Stomach (tissue), 9 donors: ENCODE data around the gene STAM2. TPM values are rescaled to one million over a fixed set of nuclear protein-coding genes. Genes with fewer than 3 reads are reported as not detected.
"Not testable (repeated sequence)": the region's sequence is repeated elsewhere in the genome, so short reads cannot be mapped to it uniquely, and the experiment has no call there.

ENCODE experiments used
- DNase-seq, 2 donors: peaks; one replicate each; pipeline versions ENCODE4 v3.0.0 to v3.0.0-alpha.2; 2013 to 2019
- H3K27ac ChIP-seq, 5 donors: fragments of 200-600 bp in 4 of 5; sonication (generic) in 4 of 5; one replicate each; pipeline ENCODE4 v1.5.1; 2013 to 2019; ENCODE audit warnings: mild to moderate bottlenecking in 1 of 5, moderate library complexity in 1 of 5
- H3K27me3 ChIP-seq, 3 donors: fragments of 200-600 bp; sonication (generic); one replicate each; pipeline ENCODE4 v1.5.1; 2017 to 2019; ENCODE audit warnings: mixed run types in 1 of 3
- H3K36me3 ChIP-seq, 4 donors: fragments of 200-600 bp; sonication (generic); 1 replicate in 3 of 4; 2 replicates in 1 of 4; pipeline ENCODE4 v1.5.1; 2016 to 2019
- H3K4me1 ChIP-seq, 4 donors: fragments of 200-600 bp; sonication (generic); one replicate each; pipeline ENCODE4 v1.5.1; 2016 to 2019
- H3K4me3 ChIP-seq, 4 donors: fragments of 200-600 bp; sonication (generic) in 3 of 4; one replicate each; pipeline ENCODE4 v1.5.1; 2016 to 2019; ENCODE audit warnings: mild to moderate bottlenecking in 1 of 4
- H3K9me3 ChIP-seq, 4 donors: fragments of 200-600 bp; sonication (generic); one replicate each; pipeline ENCODE4 v1.5.1; 2016 to 2019
- CTCF ChIP-seq, 7 experiments: fragments of 450-650 bp in 4 of 7; fragments of 200-600 bp in 3 of 7; sonication (generic) in 3 of 7; IDR thresholded peaks; one replicate each; pipeline ENCODE4 v1.5.1; 2016 to 2019; ENCODE audit warnings: antibody characterized with exemption in 7 of 7, control low read depth in 2 of 7, mild to moderate bottlenecking in 1 of 7
- EP300 ChIP-seq: sonication (generic); formaldehyde crosslinking; IDR thresholded peaks from one replicate; pipeline ENCODE4 v1.6.1; 2017; ENCODE audit warnings: antibody characterized with exemption
- POLR2A ChIP-seq, 4 donors: fragments of 450-650 bp; IDR thresholded peaks; one replicate each; pipeline ENCODE4 v1.6.1; 2016; ENCODE audit warnings: antibody characterized with exemption in 4 of 4, control low read depth in 2 of 4, mild to moderate bottlenecking in 1 of 4, moderate library complexity in 1 of 4
- POLR2AphosphoS5 ChIP-seq, 3 donors: sonication (generic); formaldehyde crosslinking; IDR thresholded peaks; one replicate each; pipeline ENCODE4 v1.6.1; 2016; ENCODE audit warnings: antibody characterized with exemption in 3 of 3
- WGBS, 5 donors: extraction: QIAGEN DNeasy Blood & Tissue Kit in 3 of 5; methylation state at CpG; one replicate each; pipeline versions ENCODE4 v1.1.5 to v1.1.7; 2013 to 2018; 5-methylcytosine and 5-hydroxymethylcytosine counted together
- intact Hi-C: fragments of 100-400 bp; cut with DNase I; formaldehyde crosslinking; loops from one replicate; pipeline ENCODE4 v1.15.1; 2023; ENCODE audit warnings: low total_unique reads
- polyA plus RNA-seq, 3 donors: library from polyadenylated mRNA; stranded (reverse); fragments of 200-250 nt; gene quantifications; one replicate each; pipeline ENCODE4 v1.2.3, GENCODE V29; 2013
- total RNA-seq, 5 donors: library from RNA; depleted of rRNA; stranded (reverse); fragments of >200 nt; gene quantifications; one replicate each; pipeline versions ENCODE4 v1.1.0 to v1.2.3, GENCODE V29; 2014 to 2016
- donor health status: healthy with polysubstance abuse.
- donor health status: Bipolar disorder and iron deficiency.
- donor health status: healthy.

The STAM2 gene
- total and polyA plus RNA-seq, 8 donors = 4.9 to 55.3 (median 11.1) TPM

GRCh38 chr2:152167065-152167464, 8.5 kb downstream of the STAM2 start:
- WGBS, 5 donors = 34 to 55% (median 42%) methylated on average over 2 of the region's 2 CpGs
- intact Hi-C loops = no loop called here
- DNase-seq = peak in 1 of 2 donors; percentile 28
- H3K4me3 ChIP-seq = peak overlapping the region in 1 of 4 donors; percentile 0
- H3K9me3 ChIP-seq = no peaks in the 10 kb centered on the region
- H3K36me3 ChIP-seq = no peaks in the 10 kb centered on the region
- TF ChIP-seq POLR2AphosphoS5 (IDR thresholded peaks at IDR 0.05) (no peak), CTCF (IDR thresholded peaks at IDR 0.05) (no peak), EP300 (no peak), POLR2A (IDR thresholded peaks at IDR 0.05) (no peak)
- H3K27ac ChIP-seq = peak overlapping the region; percentile 5 to 96 (median 53)
- H3K4me1 ChIP-seq = peaks cover 54 to 91% (median 75%) of the 10 kb centered on the region in 4 donors
- no peaks in the 10 kb centered on the region for H3K27me3 ChIP-seq

DNA sequence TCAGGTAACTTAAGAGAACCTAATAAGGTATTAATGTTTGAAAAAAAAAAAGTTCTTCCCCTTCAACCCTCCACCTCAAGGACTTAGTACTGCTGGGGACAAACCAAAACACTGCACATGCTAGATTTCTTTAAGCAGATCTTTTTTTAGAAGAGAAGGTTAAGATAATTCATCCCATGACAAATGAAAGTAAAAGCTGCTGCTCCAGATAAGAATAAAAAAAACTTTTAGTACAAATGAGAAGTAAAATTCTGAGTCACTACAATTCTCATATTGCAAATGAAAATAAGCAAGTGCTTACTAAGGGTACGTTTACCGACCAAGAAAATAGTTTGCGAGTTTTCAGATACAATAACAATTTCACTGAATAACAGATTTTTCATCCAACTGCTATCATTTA, 8.9 kb downstream of the STAM2 start:
- TF ChIP-seq CTCF (IDR thresholded peaks at IDR 0.05) (no peak), POLR2AphosphoS5 (IDR thresholded peaks at IDR 0.05) (no peak), EP300 (no peak), POLR2A (IDR thresholded peaks at IDR 0.05) (no peak)
- intact Hi-C loops = no loop called here
- DNase-seq = no peak

GRCh38 chr2:152165780-152166179, 9.8 kb downstream of the STAM2 start:
- no peaks in the 10 kb centered on the region for H3K27me3 ChIP-seq
- peak overlapping the region in 4 of 5 donors; percentile 8 to 96 (median 55) for H3K27ac ChIP-seq
- TF ChIP-seq POLR2AphosphoS5 (IDR thresholded peaks at IDR 0.05) (no peak), EP300 (no peak), POLR2A (IDR thresholded peaks at IDR 0.05) (no peak), CTCF (IDR thresholded peaks at IDR 0.05) (no peak)
- intact Hi-C loops = no loop called here
- no peak overlapping the region for H3K4me3 ChIP-seq
- DNase-seq = no peak
- H3K36me3 ChIP-seq = no peaks in the 10 kb centered on the region
- no peaks in the 10 kb centered on the region for H3K9me3 ChIP-seq
- H3K4me1 ChIP-seq = peaks cover 44 to 78% (median 67%) of the 10 kb centered on the region in 4 donors
- 55 to 78% (median 57%) methylated on average over 7 of the region's 7 CpGs for WGBS, 5 donors

More for the DNA sequence above, 8.9 kb downstream of the STAM2 start:
- WGBS, 5 donors = 18 to 46% (median 19%) methylated on average over 3 of the region's 3 CpGs
- Histone ChIP-seq H3K27me3 (no peaks in the 10 kb centered on the region), H3K27ac (peak overlapping the region in 4 of 5 donors; percentile 5 to 96 (median 58)), H3K36me3 (no peaks in the 10 kb centered on the region), H3K4me3 (peak overlapping the region in 1 of 4 donors; percentile 0), H3K9me3 (no peaks in the 10 kb centered on the region), H3K4me1 (peaks cover 49 to 86% (median 73%) of the 10 kb centered on the region in 4 donors)

DNA sequence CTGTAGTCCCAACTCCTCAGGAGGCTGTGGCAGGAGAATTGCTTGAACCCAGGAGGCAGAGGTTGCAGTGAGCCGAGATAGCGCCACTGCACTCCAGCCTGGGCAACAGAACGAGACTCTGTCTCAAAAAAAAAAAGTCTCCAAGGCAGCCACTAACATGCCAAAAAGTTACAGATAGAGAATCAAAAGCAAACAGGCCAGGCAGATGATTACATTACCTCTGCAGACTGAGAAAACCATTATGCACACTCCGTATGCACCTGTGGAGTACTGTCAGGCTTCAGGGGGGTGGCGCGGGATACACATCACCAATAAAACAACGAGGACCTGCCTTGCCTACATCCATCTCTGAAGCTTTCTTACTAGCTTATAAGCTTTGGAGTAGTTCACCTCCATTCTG, 10.3 kb downstream of the STAM2 start:
- H3K4me1 ChIP-seq = peaks cover 40 to 73% (median 62%) of the 10 kb centered on the region in 4 donors
- no peaks in the 10 kb centered on the region for H3K36me3 ChIP-seq
- H3K27me3 ChIP-seq = no peaks in the 10 kb centered on the region
- TF ChIP-seq POLR2AphosphoS5 (IDR thresholded peaks at IDR 0.05) (peak in 1 of 3 donors; percentile 9), EP300 (no peak)
- intact Hi-C loops = no loop called here
- 28 to 59% (median 44%) methylated on average over 7 of the region's 7 CpGs for WGBS, 5 donors
- H3K9me3 ChIP-seq = no peaks in the 10 kb centered on the region
- DNase-seq = no peak
- H3K27ac ChIP-seq = peak overlapping the region; percentile 32 to 96 (median 49)
- no peak overlapping the region for H3K4me3 ChIP-seq

DNA sequence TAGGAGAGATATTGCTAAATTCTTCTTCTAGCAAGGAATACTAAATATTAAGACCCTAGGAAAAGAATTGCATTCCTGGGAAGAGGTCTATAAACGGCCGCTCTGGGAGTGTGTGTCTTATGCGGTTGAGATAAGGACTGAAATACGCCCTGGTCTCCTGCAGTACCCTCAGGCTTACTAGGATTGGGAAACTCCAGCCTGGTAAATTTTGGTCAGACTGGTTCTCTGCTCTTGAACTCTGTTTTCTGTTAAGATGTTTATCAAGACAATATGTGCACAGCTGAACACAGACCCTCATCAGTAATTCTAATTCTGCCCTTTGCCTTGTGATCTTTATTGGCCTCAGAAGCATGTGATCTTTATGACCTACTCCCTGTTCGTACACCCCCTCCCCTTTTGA, 11.9 kb downstream of the STAM2 start:
- H3K36me3 ChIP-seq, intact Hi-C loops, DNase-seq, H3K27me3 ChIP-seq, H3K9me3 ChIP-seq, H3K4me3 ChIP-seq: not testable (repeated sequence)
- Histone ChIP-seq H3K4me1 (peaks cover 34 to 57% (median 47%) of the 10 kb centered on the region in 4 donors), H3K27ac (peak overlapping the region in 2 of 5 donors; percentile 41 to 96)
- WGBS, 5 donors = 35 to 77% (median 60%) methylated on average over 5 of the region's 5 CpGs
